HG02610 (cell line): ENCODE results near the gene GPRC5A.
A peak's percentile ranks its signal among the peaks of the same experiment; 100 is the strongest.

ENCODE experiments used
- ATAC-seq: cut with Tn5 transposase; IDR thresholded peaks from one replicate; pipeline ENCODE4 v1.9.1; 2021; ENCODE audit warnings: mild to moderate bottlenecking, moderate library complexity; ENCODE audit not compliant: unreplicated experiment

GPRC5A gene

GRCh38 chr12:12908711-12909110, 17.3 kb downstream of the GPRC5A start:
- no peak for ATAC-seq

- peak; percentile 62 for ATAC-seq
Measured at GRCh38 chr12:12909228-12909994, 18.0 kb downstream of the GPRC5A start.

GRCh38 chr12:12909995-12910420, 18.6 kb downstream of the GPRC5A start:
- no peak for ATAC-seq

- no peak for ATAC-seq
Measured at GRCh38 chr12:12912711-12913110, 21.3 kb downstream of the GPRC5A start.

GRCh38 chr12:12915656-12916055, 24.3 kb downstream of the GPRC5A start:
- no peak for ATAC-seq

- ATAC-seq = peak; percentile 91
Measured at GRCh38 chr12:12916135-12916944, 25.0 kb downstream of the GPRC5A start.

DNA sequence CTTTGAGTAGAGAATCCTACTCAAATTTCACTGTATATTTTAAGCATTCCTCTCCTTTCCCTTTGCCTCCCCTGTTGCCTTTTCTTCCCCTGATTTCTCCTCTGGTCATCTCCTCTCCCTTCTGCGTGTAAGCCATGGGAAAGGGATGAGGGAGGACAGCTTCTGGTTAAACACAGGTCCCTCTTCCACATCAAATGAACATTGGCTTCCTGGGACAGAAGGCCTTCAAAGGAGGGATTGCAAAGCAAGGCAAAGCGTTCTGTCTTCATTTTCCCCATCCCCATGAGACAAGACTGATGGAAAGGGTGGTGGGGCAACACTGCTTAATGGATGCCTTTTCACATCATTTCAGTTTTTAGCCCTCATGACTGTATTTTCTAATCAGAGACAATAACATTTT, 26.2 kb downstream of the GPRC5A start:
- no peak for ATAC-seq

- no peak for ATAC-seq
Measured at GRCh38 chr12:12918781-12919389, 27.5 kb downstream of the GPRC5A start.

- ATAC-seq = no peak
Measured at GRCh38 chr12:12919666-12920435, 28.5 kb downstream of the GPRC5A start.

DNA sequence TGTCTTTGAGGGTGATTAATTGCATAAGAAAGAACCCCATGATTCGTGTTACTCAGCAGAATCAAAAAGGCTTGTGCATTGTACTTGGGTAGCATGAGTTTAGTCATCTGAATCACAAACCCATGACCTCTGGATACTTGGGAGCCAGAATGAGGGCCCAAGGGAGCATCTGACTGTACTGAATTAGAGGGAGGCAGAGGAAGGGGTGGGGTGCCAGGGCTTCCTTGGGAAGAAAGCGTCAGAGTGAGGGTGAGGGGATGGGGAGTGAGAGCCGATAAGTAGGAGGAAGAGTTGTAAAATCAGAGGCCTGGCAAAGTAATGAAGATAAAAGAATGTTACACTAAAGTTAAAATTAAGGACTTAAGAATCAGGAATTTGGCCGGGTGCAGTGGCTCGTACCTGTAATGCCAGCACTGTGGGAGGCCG, 30.8 kb downstream of the GPRC5A start:
- ATAC-seq = no peak

GRCh38 chr12:12922978-12923377, 31.6 kb downstream of the GPRC5A start:
- ATAC-seq = no peak

DNA sequence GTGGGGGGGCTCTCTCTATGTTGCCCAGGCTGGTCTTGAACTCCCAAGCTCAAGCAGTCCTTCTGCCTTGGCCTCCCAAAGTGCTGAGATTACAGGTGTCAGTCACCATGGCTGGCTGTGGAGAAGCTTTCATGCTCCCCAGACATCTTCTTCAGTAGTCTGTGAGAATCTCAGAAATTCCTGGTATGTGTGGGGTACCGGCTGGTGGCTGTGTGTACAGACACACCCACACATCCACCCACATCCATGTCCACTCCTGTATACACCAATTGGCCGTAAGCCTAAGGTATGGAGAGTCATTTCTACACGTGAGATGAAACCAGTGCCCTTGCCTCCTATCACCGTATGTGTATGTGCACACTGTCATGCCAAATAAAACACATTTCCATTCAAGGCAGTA, 32.8 kb downstream of the GPRC5A start:
- ATAC-seq = no peak

DNA sequence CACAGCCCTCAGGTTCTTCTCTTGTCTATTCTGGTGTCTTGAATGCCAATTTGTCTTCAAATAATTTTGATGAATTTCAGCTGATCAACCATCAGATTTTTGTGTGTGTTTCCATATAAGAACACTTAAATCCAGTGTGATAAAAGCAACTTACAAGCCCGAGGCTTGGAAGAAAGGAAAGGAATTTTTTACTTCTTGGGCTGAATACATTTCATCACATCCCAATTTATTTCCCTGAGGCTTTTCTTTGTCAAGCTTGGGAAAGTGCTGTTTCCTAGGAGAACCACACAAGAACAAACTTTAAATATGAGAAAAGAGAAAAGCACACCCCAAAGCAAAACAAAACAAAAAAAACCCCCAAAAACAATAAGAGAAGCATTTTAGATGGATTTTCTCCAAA, 34.0 kb downstream of the GPRC5A start:
- no peak for ATAC-seq

- no peak for ATAC-seq
Measured at GRCh38 chr12:12926571-12927071, 35.3 kb downstream of the GPRC5A start.

DNA sequence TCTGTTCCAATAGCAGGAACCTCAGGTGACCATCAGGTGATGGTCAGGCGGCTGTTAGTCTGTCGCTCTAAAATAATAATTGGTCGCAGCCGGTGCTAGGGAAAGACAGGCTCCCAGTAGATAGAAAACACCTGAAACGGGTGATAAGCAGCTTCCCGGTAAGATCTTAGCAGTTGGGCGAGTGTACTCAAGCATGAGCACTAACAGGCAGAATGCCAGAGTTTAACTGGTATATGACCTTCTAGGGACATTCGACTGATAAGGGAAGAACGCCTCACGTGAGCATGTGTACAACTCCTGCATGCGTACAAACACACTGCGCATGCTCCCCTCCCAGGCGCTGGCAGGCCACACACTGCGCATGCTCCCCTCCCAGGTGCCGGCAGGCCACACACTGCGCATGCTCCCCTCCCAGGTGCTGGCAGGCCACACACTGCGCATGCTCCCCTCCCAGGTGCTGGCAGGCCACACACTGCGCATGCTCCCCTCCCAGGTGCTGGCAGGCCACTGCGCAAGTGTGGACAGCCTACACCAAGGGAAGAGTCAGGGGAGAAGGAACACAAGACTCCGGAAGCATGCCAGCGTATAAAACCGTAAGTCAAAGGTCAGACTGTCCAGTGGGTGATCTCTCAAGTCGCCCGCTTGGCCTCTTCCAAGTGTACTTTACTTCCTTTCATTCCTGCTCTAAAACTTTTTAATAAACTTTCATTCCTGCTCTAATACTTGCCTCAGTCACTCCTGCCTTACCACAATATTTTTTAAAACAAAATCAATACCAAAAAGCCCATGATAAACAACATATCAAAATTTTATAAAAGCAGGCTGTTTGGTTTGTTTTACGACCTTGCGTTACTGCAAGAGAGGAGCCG, 36.1 kb downstream of the GPRC5A start:
- ATAC-seq = peak; percentile 76

GRCh38 chr12:12929696-12930095, 38.3 kb downstream of the GPRC5A start:
- ATAC-seq = no peak

DNA sequence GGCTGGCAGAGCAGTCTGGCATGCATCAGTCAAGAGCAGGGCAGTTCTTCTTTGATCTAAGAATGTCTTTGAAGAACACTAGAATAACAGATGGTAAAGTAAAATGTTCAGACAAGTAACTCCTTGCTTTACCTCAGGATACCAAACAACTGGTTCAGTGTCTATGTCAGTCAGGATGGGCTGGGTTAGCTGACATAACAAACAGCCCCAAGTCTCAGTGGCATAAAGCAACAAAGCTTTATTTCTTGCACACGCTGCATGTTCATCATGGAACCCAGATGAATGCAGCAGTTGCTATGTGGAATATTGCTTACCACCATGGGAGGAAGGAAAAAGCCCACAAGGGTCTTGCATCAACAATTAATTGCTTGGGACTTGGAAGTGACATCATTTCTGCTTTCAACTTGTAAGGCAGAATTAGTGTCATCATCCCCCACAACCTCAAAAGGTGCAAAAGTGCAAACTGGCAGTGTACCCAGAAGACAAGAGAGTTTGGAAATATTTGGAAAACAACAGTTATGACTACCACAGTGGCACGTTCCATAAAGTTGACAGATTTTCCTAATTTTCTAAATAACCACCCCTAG, 39.4 kb downstream of the GPRC5A start:
- ATAC-seq = no peak

GRCh38 chr12:12933742-12934141, 42.4 kb downstream of the GPRC5A start:
- ATAC-seq = no peak

GRCh38 chr12:12934556-12934955, 43.2 kb downstream of the GPRC5A start:
- ATAC-seq = no peak
